GM21717 (cell line): ENCODE results near the gene VAMP1.

ENCODE experiments used
- ATAC-seq: cut with Tn5 transposase; IDR thresholded peaks from one replicate; pipeline ENCODE4 v1.9.1; 2021; ENCODE audit warnings: mild to moderate bottlenecking, moderate library complexity; ENCODE audit not compliant: unreplicated experiment

The VAMP1 gene

GRCh38 chr12:6426882-6427671 is 43.4 kb downstream of the VAMP1 start:
- peak; percentile 70 for ATAC-seq

DNA sequence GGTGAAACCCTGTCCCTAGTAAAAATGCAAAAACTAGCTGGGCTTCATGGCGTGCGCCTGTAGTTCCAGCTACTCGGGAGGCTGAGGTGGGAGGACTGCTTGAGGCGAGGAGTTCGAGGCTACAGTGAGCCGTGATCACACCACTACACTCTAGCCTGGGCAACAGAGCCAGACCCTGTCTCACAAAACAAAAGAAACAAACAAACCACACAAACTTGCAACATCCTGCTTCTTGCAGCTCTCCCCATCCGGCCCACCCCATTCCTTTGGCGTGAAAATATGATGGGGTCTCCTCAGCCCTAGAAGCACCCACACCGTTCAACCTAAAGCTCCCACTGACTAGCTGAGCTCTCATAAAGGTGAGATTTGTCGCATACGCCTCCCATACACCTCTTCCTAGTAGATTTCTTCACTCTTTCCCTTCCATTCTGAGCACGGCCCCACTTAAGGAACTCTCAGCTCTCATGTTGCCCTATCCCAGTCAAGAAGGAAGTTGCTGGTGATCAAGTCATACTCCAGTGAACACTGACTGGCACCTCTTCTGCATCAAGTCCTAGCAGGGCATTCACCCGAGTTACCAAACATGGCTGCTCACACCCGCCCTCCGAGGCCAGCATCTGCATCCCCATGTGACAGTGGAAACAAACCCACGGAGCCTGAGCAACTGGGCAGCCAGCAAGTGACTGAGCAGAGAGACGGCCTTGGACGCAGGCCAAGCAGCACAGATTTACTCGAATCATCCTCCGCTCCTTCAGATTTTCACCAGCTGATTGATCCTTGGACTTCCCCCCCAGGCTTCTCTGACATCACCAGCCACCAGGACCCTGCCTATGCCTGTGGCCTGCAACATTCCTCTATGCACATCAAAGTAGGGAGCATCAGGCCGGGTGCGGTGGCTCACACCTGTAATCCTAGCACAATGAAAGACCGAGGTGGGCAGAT is 44.6 kb downstream of the VAMP1 start:
- ATAC-seq, result no peak

- ATAC-seq, result no peak
These were observed 45.6 kb downstream of the VAMP1 start for GRCh38 chr12:6424866-6425265.

DNA sequence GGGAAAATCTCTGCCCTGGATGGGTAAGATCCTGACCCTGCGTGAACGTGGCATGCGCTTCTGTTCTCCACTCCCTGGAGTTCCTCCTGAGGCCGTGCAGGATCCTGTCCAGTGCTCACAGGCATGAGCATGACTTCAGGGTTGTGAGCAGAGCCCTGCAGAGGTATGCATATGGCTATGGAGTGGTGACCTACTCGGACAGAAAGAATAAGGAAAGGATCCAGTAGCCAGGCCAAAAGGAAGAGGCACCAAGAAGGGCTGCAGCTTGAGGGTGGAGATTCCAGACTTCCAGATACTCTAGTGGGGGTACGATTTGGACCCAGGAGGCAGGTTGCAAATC is 46.5 kb downstream of the VAMP1 start:
- no peak for ATAC-seq

DNA sequence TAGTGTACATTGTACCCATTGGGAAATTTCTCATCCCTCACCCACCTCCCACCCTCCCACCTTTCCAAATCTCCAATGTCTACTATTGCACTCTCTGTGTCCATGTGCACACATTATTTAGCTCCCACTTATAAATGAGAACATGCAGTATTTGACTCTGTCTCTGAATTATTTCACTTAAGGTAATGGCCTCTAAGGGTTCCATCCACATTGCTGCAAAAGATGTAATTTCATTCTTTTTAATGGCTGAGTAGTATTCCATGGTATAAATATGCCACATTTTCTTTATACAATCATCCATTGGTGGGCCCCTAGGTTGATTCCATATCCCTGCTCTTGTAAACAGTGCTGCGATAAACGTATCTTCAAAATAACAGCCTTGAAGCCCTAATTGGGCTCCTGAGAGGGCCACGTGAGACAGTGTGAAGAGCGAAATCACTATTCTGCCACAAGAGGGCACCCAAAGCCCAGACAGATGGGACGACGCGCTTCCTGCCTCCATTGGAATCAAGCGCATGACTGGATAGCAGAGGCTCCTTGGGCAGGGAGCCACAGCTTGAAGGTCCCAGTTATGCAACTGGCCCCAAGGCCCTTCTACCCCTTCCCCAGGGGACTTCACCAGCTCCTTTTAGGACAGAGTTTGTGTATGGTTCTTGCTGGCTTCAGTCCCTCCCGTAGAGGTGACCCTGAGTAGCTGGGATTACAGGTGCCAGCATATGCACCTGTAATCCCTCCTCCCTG is 47.0 kb downstream of the VAMP1 start:
- peak; percentile 31 for ATAC-seq

DNA sequence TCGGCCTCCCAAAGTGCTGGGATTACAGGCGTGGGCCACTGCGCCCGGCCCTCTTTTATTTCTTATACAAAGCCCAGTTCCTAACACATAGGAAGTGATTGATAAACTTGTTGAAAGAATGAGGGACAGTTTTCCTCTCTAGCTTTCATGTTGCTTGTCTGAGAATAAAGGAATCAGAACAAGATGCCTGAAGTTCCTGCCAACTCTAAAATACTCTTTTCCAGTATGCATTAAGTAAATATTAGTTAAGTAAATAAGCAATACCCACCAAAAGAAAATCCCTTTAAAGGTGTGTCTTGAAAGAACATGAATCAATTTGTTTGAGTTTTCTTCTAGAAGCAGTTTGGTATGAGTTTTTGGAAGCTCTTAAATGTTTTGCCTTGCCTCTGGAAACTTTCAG is 50.1 kb downstream of the VAMP1 start:
- ATAC-seq, result no peak

- no peak for ATAC-seq
These were observed 51.7 kb downstream of the VAMP1 start for GRCh38 chr12:6418796-6419195.

GRCh38 chr12:6416596-6416995 is 53.9 kb downstream of the VAMP1 start:
- ATAC-seq, result no peak
